Upper lobe of right lung (tissue), 1 donor: ENCODE data around the gene GTSE1. TPM values are rescaled to one million over a fixed set of nuclear protein-coding genes. Genes with fewer than 3 reads are reported as not detected.

ENCODE experiments used
- ATAC-seq: fragments of 200-7000 bp; cut with Tn5 transposase; one replicate; pipeline ENCODE4 v1.9.1; 2020; ENCODE audit warnings: mild to moderate bottlenecking, moderate library complexity
- DNase-seq: peaks from one replicate; pipeline ENCODE4 v3.0.0-alpha.2; 2020
- H3K27ac ChIP-seq: fragments of 200-600 bp; one replicate; pipeline ENCODE4 v1.8.0; 2022
- H3K27me3 ChIP-seq: fragments of 200-600 bp; one replicate; pipeline ENCODE4 v1.8.0; 2022; ENCODE audit warnings: mild to moderate bottlenecking
- H3K36me3 ChIP-seq: fragments of 200-600 bp; one replicate; pipeline ENCODE4 v1.8.0; 2022
- H3K4me1 ChIP-seq: fragments of 200-600 bp; one replicate; pipeline ENCODE4 v1.8.0; 2022
- H3K4me3 ChIP-seq: fragments of 200-600 bp; one replicate; pipeline ENCODE4 v1.8.0; 2022; ENCODE audit warnings: mild to moderate bottlenecking
- H3K9me3 ChIP-seq: fragments of 200-600 bp; one replicate; pipeline ENCODE4 v1.8.0; 2022
- CTCF ChIP-seq: fragments of 200-600 bp; IDR thresholded peaks from one replicate; pipeline ENCODE4 v1.8.0; 2022; ENCODE audit warnings: antibody characterized with exemption
- intact Hi-C: fragments of 100-400 bp; cut with DNase I; formaldehyde crosslinking; loops from one replicate; pipeline ENCODE4 v1.11.0; 2022
- long read RNA-seq: library from polyadenylated mRNA; unstranded; transcript quantifications from one replicate; pipeline ENCODE4 v2.0.0, GENCODE V29; 2021
- total RNA-seq: library from RNA; stranded (reverse); fragmentation: NEBNext Ultra II Directional; extraction: Animal tissue kit (Norgen Biotek cat#: 25700); gene quantifications from one replicate; pipeline ENCODE4 v1.2.1, GENCODE V29; 2021
- donor health status: DM: no; HTN: yes; CAD: no; lungs with severe emphysema.

GTSE1 gene
- 0.43 TPM for total RNA-seq
- long read RNA-seq = 0 reads

DNA sequence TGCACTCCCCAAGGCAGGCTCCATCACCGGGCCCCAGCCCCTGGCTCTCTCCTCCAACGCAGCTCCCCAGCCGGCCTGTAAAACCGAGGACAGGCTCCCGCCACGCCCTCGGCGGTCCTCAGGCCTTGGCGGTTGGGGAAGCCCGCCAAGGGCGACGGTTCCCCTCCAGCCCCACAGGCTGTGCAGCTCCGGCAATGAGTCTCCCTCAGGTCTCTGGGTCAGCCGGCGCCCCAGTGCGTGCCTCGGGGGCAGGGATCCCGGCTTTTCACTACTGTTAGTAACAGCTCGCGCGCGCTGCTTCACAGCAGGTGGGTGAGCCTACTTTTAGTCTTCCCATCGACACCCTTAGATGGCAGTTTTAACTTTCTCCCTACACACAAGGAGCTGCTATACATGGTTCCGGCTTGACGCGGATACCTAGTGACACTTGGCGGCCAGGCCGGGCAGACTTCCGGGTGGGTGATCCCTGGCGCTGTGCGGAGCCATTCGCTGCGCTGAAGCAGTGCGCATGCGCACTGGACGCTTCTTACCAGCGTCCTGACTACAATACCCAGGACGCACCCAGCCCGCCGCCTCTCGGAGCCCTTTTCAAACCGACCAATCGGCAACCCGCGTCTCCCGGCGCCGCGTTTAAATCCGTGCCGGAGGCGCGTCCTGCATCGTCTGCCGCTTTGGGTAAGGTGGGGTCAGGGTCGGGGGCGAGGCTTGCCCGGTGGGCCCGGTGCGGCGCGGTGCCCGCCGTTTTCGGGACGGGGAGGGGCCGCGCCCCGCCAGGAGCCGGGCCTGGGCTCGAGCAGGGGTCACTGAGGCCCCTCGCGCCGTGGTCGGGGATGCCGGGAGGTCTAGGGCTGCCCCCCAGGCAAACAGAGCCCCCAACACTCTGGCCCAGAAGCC is at the start of gene GTSE1:
Gene GTSE1 (plus strand): TSS at position 614 of the 894 bp plus-strand sequence. CDS start 531 bp downstream, outside the sequence.
- peak; percentile 23 for TF ChIP-seq CTCF
- Histone ChIP-seq H3K36me3 (peaks cover 15% of the 10 kb centered on the region), H3K4me3 (peak within 1 kb of the TSS; percentile 74), H3K9me3 (no peaks in the 10 kb centered on the region), H3K27ac (peak within 1 kb of the TSS; percentile 93), H3K4me1 (peaks cover 15% of the 10 kb centered on the region), H3K27me3 (no peaks in the 10 kb centered on the region)
- intact Hi-C loops = no loop called here
- ATAC-seq = peak; percentile 98
- DNase-seq = peak; percentile 99

- intact Hi-C loops = no loop called here
- TF ChIP-seq CTCF = no peak
- Histone ChIP-seq H3K4me1 (peaks cover 16% of the 10 kb centered on the region), H3K9me3 (no peaks in the 10 kb centered on the region), H3K36me3 (no peaks in the 10 kb centered on the region), H3K4me3 (no peak overlapping the region), H3K27me3 (no peaks in the 10 kb centered on the region), H3K27ac (no peak overlapping the region)
- ATAC-seq (no peak), DNase-seq (no peak)
These were observed 49.2 kb upstream of the GTSE1 start for GRCh38 chr22:46247443-46247975.

DNA sequence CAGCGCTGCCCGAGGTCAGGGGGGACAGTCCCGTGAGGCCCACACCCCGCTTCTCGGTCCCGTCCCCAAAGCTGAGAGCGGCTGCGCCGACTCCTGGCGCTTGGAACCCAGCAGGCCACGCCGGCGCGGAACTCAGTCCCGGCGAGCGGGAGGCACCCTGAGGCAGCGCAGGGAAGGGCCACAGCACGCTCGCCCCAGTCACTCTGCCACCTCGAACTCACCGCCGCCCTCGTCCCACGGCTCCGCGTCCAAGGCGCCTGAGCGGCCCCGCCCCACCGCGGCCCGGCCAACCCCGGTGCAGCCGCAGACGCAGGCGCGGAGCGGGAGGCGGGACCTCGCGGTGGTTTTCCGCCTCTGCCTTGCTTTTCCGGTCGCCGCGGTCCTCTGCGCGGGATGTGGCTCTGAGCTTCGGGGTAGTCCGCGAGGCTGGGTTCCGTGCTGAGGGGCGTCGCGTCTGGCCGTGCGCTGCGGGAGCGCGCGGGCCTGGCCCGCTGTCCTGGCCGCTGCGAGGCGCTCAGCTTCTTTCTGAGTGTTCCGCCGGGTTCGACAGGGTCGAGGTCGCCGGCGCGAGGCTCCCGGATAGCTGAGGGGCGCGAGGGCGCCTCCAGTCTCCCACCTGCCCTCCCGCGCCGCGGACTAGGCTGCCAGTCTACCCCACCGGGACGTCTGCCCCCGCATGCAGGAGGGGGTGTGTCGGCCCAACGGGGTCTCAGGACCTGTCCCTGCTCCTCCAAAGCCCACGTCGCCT is 46.5 kb upstream of the GTSE1 start, which contains the start of gene CDPF1:
Gene CDPF1 (minus strand): TSS at position 259 of the 748 bp plus-strand sequence. CDS start 2,009 bp downstream, outside the sequence.
- H3K4me1 ChIP-seq = peaks cover 16% of the 10 kb centered on the region
- no peaks in the 10 kb centered on the region for H3K9me3 ChIP-seq
- ATAC-seq (peak; percentile 98), DNase-seq (peak; percentile 96)
- peak within 1 kb of the TSS; percentile 81 for H3K4me3 ChIP-seq
- H3K27me3 ChIP-seq = no peaks in the 10 kb centered on the region
- no peaks in the 10 kb centered on the region for H3K36me3 ChIP-seq
- intact Hi-C loops = no loop called here
- H3K27ac ChIP-seq = peak within 1 kb of the TSS; percentile 86
- peak; percentile 7 for TF ChIP-seq CTCF

DNA sequence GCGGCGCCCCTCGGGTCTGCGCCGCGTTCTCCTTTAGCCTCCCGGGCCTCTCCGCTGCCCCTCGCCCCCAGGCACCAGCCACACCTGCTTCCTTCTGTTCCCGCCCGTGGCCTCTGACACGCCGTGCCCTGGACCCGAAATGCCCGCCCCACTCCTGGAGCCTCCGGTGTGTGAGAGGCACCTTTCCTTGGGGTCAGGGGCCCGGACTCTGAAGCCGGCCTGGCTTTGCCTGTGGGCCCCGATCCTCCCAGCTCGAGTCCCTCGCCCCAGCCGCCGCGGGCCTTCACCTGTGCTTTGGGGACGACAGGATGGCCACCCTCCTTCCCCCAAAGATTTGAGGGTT is 45.9 kb upstream of the GTSE1 start:
- Histone ChIP-seq H3K27me3 (no peaks in the 10 kb centered on the region), H3K4me3 (peak overlapping the region; percentile 81), H3K36me3 (no peaks in the 10 kb centered on the region), H3K27ac (peak overlapping the region; percentile 86), H3K4me1 (peaks cover 16% of the 10 kb centered on the region), H3K9me3 (no peaks in the 10 kb centered on the region)
- no peak for DNase-seq
- TF ChIP-seq CTCF = no peak
- intact Hi-C loops = no loop called here
- peak; percentile 3 for ATAC-seq

DNA sequence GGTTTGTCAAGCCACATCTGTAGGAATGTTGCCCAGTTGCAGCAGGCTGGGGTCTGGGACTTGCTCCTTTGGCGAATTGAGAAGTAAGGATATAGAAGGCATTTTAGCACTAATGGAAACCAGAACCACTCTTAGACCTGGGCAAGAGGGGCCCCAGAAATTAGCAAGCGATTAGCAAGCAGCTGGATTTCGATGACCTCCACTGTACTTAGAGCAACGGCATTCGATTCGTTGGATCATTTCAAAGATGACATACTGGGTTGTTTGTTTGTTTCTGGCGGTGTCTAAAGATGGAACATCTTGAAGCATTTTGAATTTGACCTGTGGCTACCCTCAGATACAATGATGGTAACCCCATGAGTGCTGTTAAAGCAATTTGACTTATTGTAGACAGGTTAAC is 45.4 kb upstream of the GTSE1 start:
- no peak overlapping the region for H3K27ac ChIP-seq
- TF ChIP-seq CTCF = no peak
- intact Hi-C loops = no loop called here

More for the DNA sequence above, 45.4 kb upstream of the GTSE1 start:
- no peak for ATAC-seq
- Histone ChIP-seq H3K27me3 (no peaks in the 10 kb centered on the region), H3K9me3 (no peaks in the 10 kb centered on the region), H3K4me1 (peaks cover 16% of the 10 kb centered on the region), H3K36me3 (no peaks in the 10 kb centered on the region), H3K4me3 (peak overlapping the region; percentile 81)
- no peak for DNase-seq
